ENCODE measurements around the gene PIEZO2. TPM values are rescaled to one million over a fixed set of nuclear protein-coding genes. Genes with fewer than 3 reads are reported as not detected.
"Not testable (repeated sequence)": the region's sequence is repeated elsewhere in the genome, so short reads cannot be mapped to it uniquely, and the experiment has no call there.

Gene PIEZO2
- total RNA-seq, 1 donor from 2014 or later, result 0.30 TPM

- no peak for DNase-seq (ENCODE audit: low read depth)
These were observed 874 bp upstream of the PIEZO2 start for GRCh38 chr18:11150271-11150615.

- DNase-seq (ENCODE audit: low read depth), result no peak
These were observed 509 bp downstream of the PIEZO2 start for GRCh38 chr18:11148680-11149440.

GRCh38 chr18:11147962-11148679 is 1.2 kb downstream of the PIEZO2 start:
- no peak for DNase-seq (ENCODE audit: low read depth)

- no peak for DNase-seq (ENCODE audit: low read depth)
These were observed 1.9 kb downstream of the PIEZO2 start for GRCh38 chr18:11147371-11147951.

GRCh38 chr18:11146947-11147345 is 2.4 kb downstream of the PIEZO2 start:
- DNase-seq (ENCODE audit: low read depth), result no peak

GRCh38 chr18:11146238-11146946 is 3.0 kb downstream of the PIEZO2 start:
- no peak for DNase-seq (ENCODE audit: low read depth)

GRCh38 chr18:11145413-11146191 is 3.8 kb downstream of the PIEZO2 start:
- no peak for DNase-seq (ENCODE audit: low read depth)

- DNase-seq (ENCODE audit: low read depth), result no peak
These were observed 12.0 kb downstream of the PIEZO2 start for GRCh38 chr18:11137400-11137799.

GRCh38 chr18:11136241-11136640 is 13.1 kb downstream of the PIEZO2 start:
- DNase-seq (ENCODE audit: low read depth), result no peak

- no peak for DNase-seq (ENCODE audit: low read depth)
These were observed 14.4 kb downstream of the PIEZO2 start for GRCh38 chr18:11134940-11135339.

- not testable (repeated sequence) for DNase-seq (ENCODE audit: low read depth)
These were observed 20.3 kb downstream of the PIEZO2 start for GRCh38 chr18:11129059-11129458.

GRCh38 chr18:11125492-11126315 is 23.7 kb downstream of the PIEZO2 start:
- DNase-seq (ENCODE audit: low read depth), result no peak

- DNase-seq (ENCODE audit: low read depth), result no peak
These were observed 25.3 kb downstream of the PIEZO2 start for GRCh38 chr18:11124054-11124453.

- no peak for DNase-seq (ENCODE audit: low read depth)
These were observed 27.9 kb downstream of the PIEZO2 start for GRCh38 chr18:11121443-11121849.

- DNase-seq (ENCODE audit: low read depth), result peak; percentile 1
These were observed 29.3 kb downstream of the PIEZO2 start for GRCh38 chr18:11119959-11120587.

GRCh38 chr18:11119550-11119949 is 29.8 kb downstream of the PIEZO2 start:
- no peak for DNase-seq (ENCODE audit: low read depth)

GRCh38 chr18:11118051-11118766 is 31.2 kb downstream of the PIEZO2 start:
- no peak for DNase-seq (ENCODE audit: low read depth)

GRCh38 chr18:11115276-11115675 is 34.1 kb downstream of the PIEZO2 start:
- DNase-seq (ENCODE audit: low read depth), result no peak

- no peak for DNase-seq (ENCODE audit: low read depth)
These were observed 34.7 kb downstream of the PIEZO2 start for GRCh38 chr18:11114653-11115052.

GRCh38 chr18:11113937-11114336 is 35.4 kb downstream of the PIEZO2 start:
- DNase-seq (ENCODE audit: low read depth), result no peak

Data from renal cortical epithelial cell (primary cell).